ENCODE measurements around the gene DCAF12L2. TPM values are rescaled to one million over a fixed set of nuclear protein-coding genes. Genes with fewer than 3 reads are reported as not detected.

The DCAF12L2 gene
- total RNA-seq, result not detected in 2 replicates

GRCh38 chrX:126165721-126166461 lies at the start of gene DCAF12L2:
TSS of gene DCAF12L2 (minus strand) at chrX:126166289. CDS start at chrX:126165924, 365 bp downstream.

